Measurements from ENCODE around the gene MTNR1A.

MTNR1A gene

GRCh38 chr4:186598686-186599085, 43.3 kb upstream of the MTNR1A start:
- Histone ChIP-seq H3K14ac (ENCODE audit: low read length) (no peak overlapping the region), H3K18ac (ENCODE audit: low read length) (no peak overlapping the region), H2BK120ac (ENCODE audit: insufficient read depth, low read length, poor library complexity) (no peak overlapping the region), H3K27ac (ENCODE audit: low read depth, low read length) (no peak overlapping the region), H2BK12ac (ENCODE audit: low read length) (no peak overlapping the region), H3K23ac (ENCODE audit: low read length) (no peak overlapping the region), H3K9me3 (ENCODE audit: insufficient read depth, low read depth, low read length) (peaks cover 2% of the 10 kb centered on the region), H2AK5ac (ENCODE audit: low read length) (no peak overlapping the region), H3K36me3 (ENCODE audit: control insufficient read depth in 1 of 2, insufficient read depth in 2 of 2, low read length in 2 of 2) (peaks cover 35 to 58% of the 10 kb centered on the region in 2 experiments), H3K9ac (ENCODE audit: low read length) (no peak overlapping the region), H3K4me1 (ENCODE audit: control insufficient read depth in 1 of 2, insufficient read depth in 2 of 2, low read length in 2 of 2) (no peaks in the 10 kb centered on the region), H3K4me3 (ENCODE audit: low read depth, low read length) (no peak overlapping the region), H3K27me3 (ENCODE audit: insufficient read depth, low read length) (no peaks in the 10 kb centered on the region), H2BK5ac (ENCODE audit: low read depth, low read length, poor library complexity) (no peak overlapping the region), H3K4me2 (ENCODE audit: low read length) (no peak overlapping the region), H4K91ac (ENCODE audit: low read depth, low read length) (no peak overlapping the region), H3K79me2 (ENCODE audit: control insufficient read depth, insufficient read depth, low read length, poor library complexity) (no peaks in the 10 kb centered on the region), H3K4ac (ENCODE audit: low read depth, low read length) (no peak overlapping the region), H3K79me1 (ENCODE audit: low read length) (no peaks in the 10 kb centered on the region), H4K12ac (ENCODE audit: low read depth, low read length) (no peak overlapping the region), H2AFZ (ENCODE audit: insufficient read depth, low read length, poor library complexity) (no peak overlapping the region), H4K8ac (ENCODE audit: low read depth, low read length) (no peak overlapping the region)
- no CpG with 5 or more reads among the region's 7 CpGs for WGBS (ENCODE audit: extremely low coverage, insufficient coverage, insufficient read length)
- DNase-seq, result no peak

DNA sequence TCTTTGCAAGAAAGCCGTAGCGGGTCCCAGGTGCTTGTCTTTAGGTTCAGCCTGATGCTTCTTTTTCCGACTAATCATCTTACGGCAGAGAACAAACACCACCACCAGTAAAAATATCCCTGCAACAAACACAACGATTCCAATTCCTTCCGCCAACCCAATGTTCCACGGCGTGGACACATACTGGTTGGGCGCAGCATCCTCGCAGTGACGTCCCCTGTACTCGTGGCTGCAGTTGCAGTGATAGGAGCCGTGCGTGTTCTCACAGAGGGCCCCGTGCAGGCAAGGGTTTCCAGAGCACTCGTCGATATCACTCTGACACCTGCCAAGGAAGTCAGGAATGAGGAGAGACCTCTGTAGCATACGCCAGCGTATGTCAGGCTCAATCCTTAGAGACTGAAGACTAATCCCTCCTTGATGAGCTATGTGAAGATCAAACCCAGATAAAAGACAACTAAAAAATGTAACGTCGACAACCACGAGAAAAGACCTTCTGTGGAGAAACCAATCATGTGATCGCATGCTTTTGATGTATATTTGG, 41.6 kb upstream of the MTNR1A start:
- Histone ChIP-seq H3K27me3 (ENCODE audit: insufficient read depth, low read length) (no peaks in the 10 kb centered on the region), H3K79me1 (ENCODE audit: low read length) (no peaks in the 10 kb centered on the region), H3K4me3 (ENCODE audit: low read depth, low read length) (no peak overlapping the region), H4K8ac (ENCODE audit: low read depth, low read length) (no peak overlapping the region), H3K27ac (ENCODE audit: low read depth, low read length) (no peak overlapping the region), H2AFZ (ENCODE audit: insufficient read depth, low read length, poor library complexity) (no peak overlapping the region), H3K23ac (ENCODE audit: low read length) (no peak overlapping the region), H2BK12ac (ENCODE audit: low read length) (no peak overlapping the region), H3K4me2 (ENCODE audit: low read length) (no peak overlapping the region), H4K12ac (ENCODE audit: low read depth, low read length) (no peak overlapping the region), H3K79me2 (ENCODE audit: control insufficient read depth, insufficient read depth, low read length, poor library complexity) (no peaks in the 10 kb centered on the region), H3K9me3 (ENCODE audit: insufficient read depth, low read depth, low read length) (peaks cover 2% of the 10 kb centered on the region), H4K91ac (ENCODE audit: low read depth, low read length) (no peak overlapping the region), H2BK120ac (ENCODE audit: insufficient read depth, low read length, poor library complexity) (no peak overlapping the region), H3K4ac (ENCODE audit: low read depth, low read length) (no peak overlapping the region), H2BK5ac (ENCODE audit: low read depth, low read length, poor library complexity) (no peak overlapping the region), H3K36me3 (ENCODE audit: control insufficient read depth in 1 of 2, insufficient read depth in 2 of 2, low read length in 2 of 2) (peaks cover 31 to 54% of the 10 kb centered on the region in 2 experiments), H3K9ac (ENCODE audit: low read length) (no peak overlapping the region), H3K4me1 (ENCODE audit: control insufficient read depth in 1 of 2, insufficient read depth in 2 of 2, low read length in 2 of 2) (no peaks in the 10 kb centered on the region), H2AK5ac (ENCODE audit: low read length) (no peak overlapping the region), H3K18ac (ENCODE audit: low read length) (no peak overlapping the region), H3K14ac (ENCODE audit: low read length) (no peak overlapping the region)
- DNase-seq, result no peak
- no CpG with 5 or more reads among the region's 23 CpGs for WGBS (ENCODE audit: extremely low coverage, insufficient coverage, insufficient read length)

DNA sequence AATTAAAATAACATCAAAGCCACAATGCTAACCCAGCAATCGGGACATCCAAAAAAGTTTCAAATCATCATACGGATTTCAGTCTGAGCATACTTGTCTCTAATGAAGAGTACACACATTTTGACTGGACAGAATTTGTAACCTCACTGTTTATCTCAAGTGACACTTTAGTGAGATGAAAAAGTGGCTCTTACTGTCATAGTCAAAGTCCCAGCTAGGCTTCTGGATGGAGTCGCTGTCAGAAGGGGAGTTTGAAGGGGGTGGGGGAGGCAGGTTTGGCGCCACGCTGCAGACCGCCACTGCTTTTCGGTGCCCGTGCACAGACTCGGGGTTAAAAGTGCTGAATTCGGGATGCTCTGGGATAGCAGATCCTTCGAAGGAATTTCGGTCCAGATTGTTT, 41.0 kb upstream of the MTNR1A start:
- H3K9ac ChIP-seq (ENCODE audit: low read length), result no peak overlapping the region
- no peak overlapping the region for H2BK5ac ChIP-seq (ENCODE audit: low read depth, low read length, poor library complexity)
- H2BK120ac ChIP-seq (ENCODE audit: insufficient read depth, low read length, poor library complexity), result no peak overlapping the region
- no peak overlapping the region for H3K27ac ChIP-seq (ENCODE audit: low read depth, low read length)
- no peak overlapping the region for H2AK5ac ChIP-seq (ENCODE audit: low read length)
- H3K79me2 ChIP-seq (ENCODE audit: control insufficient read depth, insufficient read depth, low read length, poor library complexity), result no peaks in the 10 kb centered on the region
- H3K14ac ChIP-seq (ENCODE audit: low read length), result no peak overlapping the region
- H4K12ac ChIP-seq (ENCODE audit: low read depth, low read length), result no peak overlapping the region
- no peak overlapping the region for H3K4ac ChIP-seq (ENCODE audit: low read depth, low read length)
- no peaks in the 10 kb centered on the region for H3K4me1 ChIP-seq (ENCODE audit: control insufficient read depth in 1 of 2, insufficient read depth in 2 of 2, low read length in 2 of 2)
- no CpG with 5 or more reads among the region's 12 CpGs for WGBS (ENCODE audit: extremely low coverage, insufficient coverage, insufficient read length)
- H3K27me3 ChIP-seq (ENCODE audit: insufficient read depth, low read length), result no peaks in the 10 kb centered on the region
- no peak for DNase-seq
- H2BK12ac ChIP-seq (ENCODE audit: low read length), result no peak overlapping the region
- H3K79me1 ChIP-seq (ENCODE audit: low read length), result no peaks in the 10 kb centered on the region
- no peak overlapping the region for H3K18ac ChIP-seq (ENCODE audit: low read length)
- H3K9me3 ChIP-seq (ENCODE audit: insufficient read depth, low read depth, low read length), result peaks cover 2% of the 10 kb centered on the region
- H2AFZ ChIP-seq (ENCODE audit: insufficient read depth, low read length, poor library complexity), result no peak overlapping the region
- no peak overlapping the region for H3K23ac ChIP-seq (ENCODE audit: low read length)
- H4K91ac ChIP-seq (ENCODE audit: low read depth, low read length), result no peak overlapping the region
- H3K4me2 ChIP-seq (ENCODE audit: low read length), result no peak overlapping the region
- peaks cover 31 to 58% of the 10 kb centered on the region in 2 experiments for H3K36me3 ChIP-seq (ENCODE audit: control insufficient read depth in 1 of 2, insufficient read depth in 2 of 2, low read length in 2 of 2)
- no peak overlapping the region for H3K4me3 ChIP-seq (ENCODE audit: low read depth, low read length)
- no peak overlapping the region for H4K8ac ChIP-seq (ENCODE audit: low read depth, low read length)

DNA sequence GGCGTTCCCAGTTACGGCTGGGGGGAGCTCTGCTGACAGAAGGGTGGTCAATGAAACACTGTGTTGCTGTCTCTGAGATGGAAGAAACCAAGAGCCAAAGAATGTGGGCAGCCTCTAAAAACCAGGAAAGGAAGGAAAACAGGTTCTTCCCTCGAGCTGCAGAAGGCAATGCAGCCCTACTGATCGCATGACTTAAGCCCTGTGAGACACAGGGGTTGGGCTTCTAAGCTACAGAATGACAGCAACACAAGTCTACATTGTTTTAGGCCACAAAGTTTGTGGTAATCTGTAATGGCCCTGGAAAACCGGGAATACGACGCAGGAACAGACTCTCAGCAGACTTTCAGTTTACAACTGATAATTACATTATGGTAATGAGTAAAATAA, 38.2 kb upstream of the MTNR1A start:
- Histone ChIP-seq H2AFZ (ENCODE audit: insufficient read depth, low read length, poor library complexity) (no peak overlapping the region), H3K79me2 (ENCODE audit: control insufficient read depth, insufficient read depth, low read length, poor library complexity) (no peaks in the 10 kb centered on the region), H3K79me1 (ENCODE audit: low read length) (no peaks in the 10 kb centered on the region), H3K14ac (ENCODE audit: low read length) (no peak overlapping the region), H2BK12ac (ENCODE audit: low read length) (no peak overlapping the region), H3K18ac (ENCODE audit: low read length) (no peak overlapping the region), H4K91ac (ENCODE audit: low read depth, low read length) (no peak overlapping the region), H4K12ac (ENCODE audit: low read depth, low read length) (no peak overlapping the region), H3K4me2 (ENCODE audit: low read length) (no peak overlapping the region), H3K4me1 (ENCODE audit: control insufficient read depth in 1 of 2, insufficient read depth in 2 of 2, low read length in 2 of 2) (no peaks in the 10 kb centered on the region), H3K4me3 (ENCODE audit: low read depth, low read length) (no peak overlapping the region), H3K36me3 (ENCODE audit: control insufficient read depth in 1 of 2, insufficient read depth in 2 of 2, low read length in 2 of 2) (peaks cover 27 to 45% of the 10 kb centered on the region in 2 experiments), H3K4ac (ENCODE audit: low read depth, low read length) (no peak overlapping the region), H3K27ac (ENCODE audit: low read depth, low read length) (no peak overlapping the region), H3K9ac (ENCODE audit: low read length) (no peak overlapping the region), H4K8ac (ENCODE audit: low read depth, low read length) (no peak overlapping the region), H2BK5ac (ENCODE audit: low read depth, low read length, poor library complexity) (no peak overlapping the region), H3K9me3 (ENCODE audit: insufficient read depth, low read depth, low read length) (peaks cover 2% of the 10 kb centered on the region), H2AK5ac (ENCODE audit: low read length) (no peak overlapping the region), H2BK120ac (ENCODE audit: insufficient read depth, low read length, poor library complexity) (no peak overlapping the region), H3K27me3 (ENCODE audit: insufficient read depth, low read length) (no peaks in the 10 kb centered on the region), H3K23ac (ENCODE audit: low read length) (no peak overlapping the region)
- DNase-seq, result no peak
- WGBS (ENCODE audit: extremely low coverage, insufficient coverage, insufficient read length), result no CpG with 5 or more reads among the region's 7 CpGs

All from trophoblast cell (in vitro differentiated cells and primary cell).